ENCODE measurements around the gene PDLIM7. TPM values are rescaled to one million over a fixed set of nuclear protein-coding genes. Genes with fewer than 3 reads are reported as not detected.

Gene PDLIM7
- total RNA-seq, 1 donor from 2014 or later = 118 TPM

DNA sequence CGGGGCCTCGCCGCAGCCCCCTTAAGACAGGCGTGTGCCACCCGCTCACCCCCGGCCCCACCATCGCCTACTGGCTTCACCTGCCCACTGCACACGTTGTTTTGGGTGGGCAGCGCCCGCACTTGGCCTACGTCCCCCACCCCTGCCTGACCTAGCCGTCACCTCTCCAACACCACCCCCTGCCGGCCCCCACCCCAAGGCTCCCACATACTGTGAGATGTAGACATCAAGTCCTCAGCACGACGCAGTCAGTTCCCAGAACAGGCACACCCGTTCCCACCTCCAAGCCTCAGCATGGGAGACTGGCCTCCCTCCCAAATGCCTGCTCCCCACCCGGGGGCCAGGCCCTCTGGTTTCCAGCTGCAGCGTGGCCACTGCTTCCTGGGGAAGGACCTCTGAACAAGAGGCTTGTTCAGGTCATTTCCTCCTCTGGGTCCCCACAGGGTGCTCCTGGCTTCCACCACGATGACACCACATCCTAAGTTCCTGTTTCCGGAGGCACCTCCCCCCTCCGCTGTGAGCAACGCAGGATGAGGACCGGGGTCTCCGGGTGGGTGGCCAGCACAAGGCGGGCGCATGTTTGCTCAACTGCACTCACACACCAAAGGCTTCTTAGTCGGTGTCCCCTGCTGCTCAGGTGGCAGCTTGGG is 35.3 kb downstream of the PDLIM7 start:
- intact Hi-C loops (cut with DNase I) = no loop called here
- Histone ChIP-seq H3K4me3 (no peak overlapping the region), H3K9me3 (no peaks in the 10 kb centered on the region), H3K27me3 (no peaks in the 10 kb centered on the region), H3K4me1 (peaks cover 5% of the 10 kb centered on the region), H3K36me3 (peaks cover 0 to 31% of the 10 kb centered on the region in 2 donors), H3K27ac (no peak overlapping the region)
- no peak for DNase-seq (ENCODE audit: extremely low spot score in 2 of 2)
- TF ChIP-seq POLR2AphosphoS5 (IDR thresholded peaks at IDR 0.05; ENCODE audit: insufficient read depth in 1 of 2, low read depth in 1 of 2) = peak in 1 of 2 donors; percentile 35
- TF ChIP-seq POLR2A (IDR thresholded peaks at IDR 0.05) = no peak

DNA sequence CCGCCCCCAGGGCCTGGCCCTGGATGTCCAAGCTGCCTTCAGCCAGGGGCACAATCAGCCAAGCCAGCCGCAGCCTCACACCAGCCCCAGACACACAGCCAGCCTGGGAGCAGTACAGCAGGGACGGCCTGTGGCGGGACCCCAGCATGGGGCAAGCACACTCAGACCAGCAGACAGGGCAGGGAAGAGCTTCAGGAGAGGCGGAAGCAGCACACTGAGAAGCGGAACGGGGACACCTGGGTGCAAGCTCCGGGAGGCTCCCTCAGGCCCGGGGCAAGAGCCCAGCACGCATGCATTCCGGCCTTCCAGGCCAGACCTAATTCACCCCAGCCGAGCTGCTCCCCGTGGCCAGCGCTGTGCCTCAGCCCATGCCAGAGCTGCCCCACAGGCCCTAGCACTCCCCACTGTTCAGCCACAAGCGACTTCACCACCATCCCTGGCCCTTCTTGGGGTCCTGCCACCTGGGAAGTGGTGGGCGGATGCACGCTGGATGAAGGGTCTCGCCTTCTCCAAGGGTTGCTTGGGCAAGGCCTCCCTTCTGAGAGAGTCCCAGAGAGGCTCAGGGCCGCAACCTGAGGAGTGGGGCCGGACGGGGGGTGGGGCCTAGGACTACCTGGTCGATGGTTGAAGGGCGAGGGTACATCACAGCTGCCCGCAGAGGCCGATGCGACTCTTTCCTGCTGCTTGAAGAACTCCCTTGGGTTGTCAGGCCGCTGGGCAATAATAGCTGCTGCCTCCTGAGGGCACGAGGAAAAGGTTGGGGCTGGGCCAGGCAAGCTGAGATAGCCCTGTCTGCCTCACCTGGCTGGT is 37.4 kb downstream of the PDLIM7 start:
- TF ChIP-seq, protein P1, sequence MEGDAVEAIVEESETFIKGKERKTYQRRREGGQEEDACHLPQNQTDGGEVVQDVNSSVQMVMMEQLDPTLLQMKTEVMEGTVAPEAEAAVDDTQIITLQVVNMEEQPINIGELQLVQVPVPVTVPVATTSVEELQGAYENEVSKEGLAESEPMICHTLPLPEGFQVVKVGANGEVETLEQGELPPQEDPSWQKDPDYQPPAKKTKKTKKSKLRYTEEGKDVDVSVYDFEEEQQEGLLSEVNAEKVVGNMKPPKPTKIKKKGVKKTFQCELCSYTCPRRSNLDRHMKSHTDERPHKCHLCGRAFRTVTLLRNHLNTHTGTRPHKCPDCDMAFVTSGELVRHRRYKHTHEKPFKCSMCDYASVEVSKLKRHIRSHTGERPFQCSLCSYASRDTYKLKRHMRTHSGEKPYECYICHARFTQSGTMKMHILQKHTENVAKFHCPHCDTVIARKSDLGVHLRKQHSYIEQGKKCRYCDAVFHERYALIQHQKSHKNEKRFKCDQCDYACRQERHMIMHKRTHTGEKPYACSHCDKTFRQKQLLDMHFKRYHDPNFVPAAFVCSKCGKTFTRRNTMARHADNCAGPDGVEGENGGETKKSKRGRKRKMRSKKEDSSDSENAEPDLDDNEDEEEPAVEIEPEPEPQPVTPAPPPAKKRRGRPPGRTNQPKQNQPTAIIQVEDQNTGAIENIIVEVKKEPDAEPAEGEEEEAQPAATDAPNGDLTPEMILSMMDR (IDR thresholded peaks at IDR 0.05) = no peak
- TF ChIP-seq POLR2AphosphoS5 (IDR thresholded peaks at IDR 0.05; ENCODE audit: insufficient read depth in 1 of 2, low read depth in 1 of 2) (no peak), POLR2A (IDR thresholded peaks at IDR 0.05) (no peak)
- H3K4me1 ChIP-seq = peaks cover 24% of the 10 kb centered on the region
- no peaks in the 10 kb centered on the region for H3K9me3 ChIP-seq
- peaks cover 0 to 12% of the 10 kb centered on the region in 2 donors for H3K36me3 ChIP-seq
- no peak overlapping the region for H3K27ac ChIP-seq
- intact Hi-C loops (cut with DNase I) = loop anchor here (5.0 to 10.0 kb wide), 2 partner anchors 37 to 145 kb away; partner anchors contain the start of genes MXD3 and PDLIM7
- DNase-seq (ENCODE audit: extremely low spot score in 2 of 2) = no peak
- H3K27me3 ChIP-seq = no peaks in the 10 kb centered on the region
- no peak overlapping the region for H3K4me3 ChIP-seq

DNA sequence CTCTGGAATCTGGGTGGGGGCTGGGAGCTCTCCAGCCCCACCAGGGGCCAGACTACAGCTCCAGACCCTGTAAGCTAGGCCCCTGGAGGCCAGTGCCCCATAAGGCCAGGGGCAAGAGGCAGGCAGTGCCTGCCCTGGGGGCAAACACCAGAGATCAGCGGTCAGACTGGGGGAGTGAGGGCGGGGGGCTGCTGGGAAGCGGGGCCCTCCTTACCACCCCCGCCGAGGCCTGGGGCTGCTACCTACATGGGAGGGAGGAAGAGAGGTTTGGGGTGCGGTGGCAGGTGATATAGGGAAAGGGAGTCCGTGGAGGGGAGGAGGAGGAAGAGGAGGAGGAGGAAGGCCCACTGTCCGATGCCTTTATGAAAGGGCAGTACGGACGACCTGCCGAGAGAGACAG is 38.0 kb downstream of the PDLIM7 start:
- Histone ChIP-seq H3K9me3 (no peaks in the 10 kb centered on the region), H3K36me3 (peaks cover 0 to 8% of the 10 kb centered on the region in 2 donors), H3K4me3 (no peak overlapping the region), H3K27ac (no peak overlapping the region), H3K4me1 (peaks cover 27% of the 10 kb centered on the region), H3K27me3 (no peaks in the 10 kb centered on the region)
- intact Hi-C loops (cut with DNase I) = loop anchor here (5.0 to 10.0 kb wide), 2 partner anchors 38 to 145 kb away; partner anchors contain the start of genes MXD3 and PDLIM7
- DNase-seq (ENCODE audit: extremely low spot score in 2 of 2) = no peak
- TF ChIP-seq POLR2A (IDR thresholded peaks at IDR 0.05) (no peak), POLR2AphosphoS5 (IDR thresholded peaks at IDR 0.05; ENCODE audit: insufficient read depth in 1 of 2, low read depth in 1 of 2) (no peak)
- TF ChIP-seq, protein P1 (IDR thresholded peaks at IDR 0.05) = no peak

DNA sequence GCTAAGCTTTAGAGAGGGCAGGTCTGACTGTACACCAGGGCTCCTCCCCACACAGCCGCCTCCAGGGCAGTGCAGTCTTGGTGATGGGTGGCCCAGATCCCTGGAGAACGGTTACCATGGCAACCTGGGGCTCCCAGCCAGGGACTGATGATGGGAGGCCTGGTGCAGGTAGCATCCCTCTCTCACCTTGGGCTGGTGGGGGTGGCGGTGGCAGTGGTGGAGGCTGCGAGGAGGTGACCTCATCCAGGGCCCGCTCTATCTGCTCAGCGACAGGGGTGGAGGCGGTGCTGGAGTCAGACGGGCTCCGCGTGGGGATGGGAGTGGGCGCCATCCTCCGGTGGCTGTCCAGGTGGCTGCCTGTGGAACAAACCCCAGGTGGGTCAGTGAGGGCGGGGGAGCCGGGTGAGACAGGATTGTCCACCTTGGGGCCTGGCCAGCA is 38.5 kb downstream of the PDLIM7 start:
- H3K27me3 ChIP-seq = no peaks in the 10 kb centered on the region
- H3K9me3 ChIP-seq = no peaks in the 10 kb centered on the region
- peaks cover 0 to 8% of the 10 kb centered on the region in 2 donors for H3K36me3 ChIP-seq
- no peak for DNase-seq (ENCODE audit: extremely low spot score in 2 of 2)
- TF ChIP-seq POLR2AphosphoS5 (IDR thresholded peaks at IDR 0.05; ENCODE audit: insufficient read depth in 1 of 2, low read depth in 1 of 2) (no peak), POLR2A (IDR thresholded peaks at IDR 0.05) (no peak)
- TF ChIP-seq, protein P1 (IDR thresholded peaks at IDR 0.05) = no peak
- H3K4me3 ChIP-seq = no peak overlapping the region
- intact Hi-C loops (cut with DNase I) = loop anchor here (5.0 to 10.0 kb wide), 2 partner anchors 38 to 144 kb away; partner anchors contain the start of genes MXD3 and PDLIM7
- H3K4me1 ChIP-seq = peaks cover 30% of the 10 kb centered on the region
- H3K27ac ChIP-seq = no peak overlapping the region

DNA sequence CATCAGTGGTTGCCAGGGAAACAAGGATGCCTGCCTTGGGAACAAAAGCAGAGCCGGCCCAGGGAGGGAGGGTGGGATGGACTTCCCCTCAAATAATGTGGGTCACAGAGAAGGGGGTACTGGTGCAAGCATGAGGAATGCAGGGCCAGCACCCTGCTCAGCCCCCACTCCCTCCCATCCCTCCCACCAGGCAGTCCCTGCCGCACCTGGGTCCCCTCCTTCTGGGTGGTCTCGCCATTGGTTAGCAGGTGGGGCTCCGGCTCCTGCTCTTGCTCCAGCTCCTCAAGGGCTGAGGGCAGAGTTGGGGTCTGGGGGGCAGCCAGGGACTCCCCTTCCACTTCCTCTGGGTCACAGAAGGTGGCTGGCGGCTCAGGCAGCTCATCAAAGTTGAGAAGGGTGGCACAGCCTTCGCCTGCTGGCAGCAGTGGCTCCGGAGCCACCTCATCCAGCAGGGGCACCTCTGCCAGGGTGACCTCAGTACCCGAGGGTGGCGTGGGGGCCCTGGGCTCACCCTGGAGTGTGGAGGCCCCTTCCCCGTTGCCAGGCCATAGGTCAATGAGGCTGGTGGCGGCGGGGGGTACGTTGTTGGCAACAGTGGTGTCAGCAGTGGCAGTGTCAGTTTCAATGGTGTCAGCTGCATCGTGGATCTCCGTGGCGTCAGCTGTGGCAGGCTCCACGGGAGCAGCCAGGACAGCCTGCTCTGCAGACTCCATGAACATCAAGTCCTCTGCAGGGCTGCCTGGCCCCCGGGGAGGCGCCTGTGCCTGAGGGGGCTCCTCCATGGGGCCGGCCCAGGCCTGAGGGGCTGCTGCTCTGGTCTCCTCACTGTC is 39.3 kb downstream of the PDLIM7 start:
- Histone ChIP-seq H3K27ac (no peak overlapping the region), H3K27me3 (no peaks in the 10 kb centered on the region), H3K4me1 (peaks cover 36% of the 10 kb centered on the region), H3K9me3 (no peaks in the 10 kb centered on the region), H3K4me3 (no peak overlapping the region), H3K36me3 (peaks cover 0 to 8% of the 10 kb centered on the region in 2 donors)
- no peak for DNase-seq (ENCODE audit: extremely low spot score in 2 of 2)
- no peak for TF ChIP-seq POLR2AphosphoS5 (IDR thresholded peaks at IDR 0.05; ENCODE audit: insufficient read depth in 1 of 2, low read depth in 1 of 2)
- no peak for TF ChIP-seq POLR2A (IDR thresholded peaks at IDR 0.05)
- TF ChIP-seq, protein P1 (IDR thresholded peaks at IDR 0.05) = no peak
- intact Hi-C loops (cut with DNase I) = loop anchor here (5.0 to 10.0 kb wide), 2 partner anchors 39 to 143 kb away; partner anchors contain the start of genes MXD3 and PDLIM7

Measured in vagina (tissue), 2 donors.